ENCODE measurements around the gene ALKBH2.

GRCh38 chr12:109115404-109115757, 22.1 kb upstream of the ALKBH2 start:
- TF ChIP-seq EZH2 (IDR thresholded peaks at IDR 0.05; ENCODE audit: insufficient read depth, poor library complexity, severe bottlenecking), result no peak
- TF ChIP-seq EZH2phosphoT487 (IDR thresholded peaks at IDR 0.05; ENCODE audit: insufficient read depth, low read depth), result no peak
